ENCODE results near the gene LRBA.

DNA sequence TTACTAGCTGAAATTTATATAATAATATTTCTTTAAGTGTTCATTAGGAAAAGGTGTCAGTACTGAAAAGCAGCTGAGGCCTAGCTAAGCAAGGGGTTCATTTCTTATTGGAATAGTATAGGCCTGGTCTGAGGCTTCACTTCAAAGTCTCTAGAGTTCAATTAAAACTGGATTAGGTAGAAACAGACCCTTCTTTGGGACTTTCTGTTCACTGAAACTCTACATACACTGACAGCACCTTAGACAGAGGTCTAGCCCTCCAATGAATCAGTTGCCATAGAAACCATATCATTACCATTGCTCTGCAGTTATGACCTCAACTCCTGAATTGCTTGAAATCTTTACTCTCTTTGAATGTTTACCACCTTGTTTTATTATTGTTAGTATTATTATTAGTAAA, 519.5 kb downstream of the LRBA start:
- TF ChIP-seq CTCF (conservative IDR thresholded peaks at IDR 0.05) = no peak
- no peak for TF ChIP-seq EZH2 (IDR thresholded peaks at IDR 0.05; ENCODE audit: low read depth)

Data from PC-9 (cell line).